Fibroblast of the conjunctiva (primary cell): ENCODE results near the gene SIT1.

Experiments used
- DNase-seq: peaks from one replicate; pipeline ENCODE4 v3.0.0-alpha.2; 2010; ENCODE audit warnings: low read depth

Gene SIT1

GRCh38 chr9:35650341-35651158 lies at the start of gene SIT1:
SIT1 (minus strand) TSS chr9:35650931; CDS start chr9:35650853, 78 bp downstream.
- DNase-seq = no peak

GRCh38 chr9:35700031-35700430 lies 49.3 kb upstream of the SIT1 start:
- no peak for DNase-seq

- no peak for DNase-seq
Observed at GRCh38 chr9:35698231-35698630, 47.5 kb upstream of the SIT1 start.

- no peak for DNase-seq
Observed at GRCh38 chr9:35697486-35697885, 46.8 kb upstream of the SIT1 start.

- no peak for DNase-seq
Observed at GRCh38 chr9:35696520-35697215, 45.9 kb upstream of the SIT1 start.

- DNase-seq = no peak
Observed at GRCh38 chr9:35695943-35696401, 45.2 kb upstream of the SIT1 start.

- no peak for DNase-seq
Observed at GRCh38 chr9:35691757-35692301, 41.1 kb upstream of the SIT1 start.

- no peak for DNase-seq
Observed at GRCh38 chr9:35691334-35691650, 40.6 kb upstream of the SIT1 start.

GRCh38 chr9:35690614-35691333 lies 40.0 kb upstream of the SIT1 start:
- peak; percentile 32 for DNase-seq

GRCh38 chr9:35690294-35690613 lies 39.5 kb upstream of the SIT1 start:
- DNase-seq = no peak

- DNase-seq = peak; percentile 65
Observed at GRCh38 chr9:35689542-35690293, 39.0 kb upstream of the SIT1 start, which contains the start of gene TPM2. TPM2 (minus strand) TSS chr9:35689925; CDS start chr9:35689817, 108 bp downstream.

GRCh38 chr9:35688558-35689541 lies 38.1 kb upstream of the SIT1 start:
- DNase-seq = peak; percentile 75

- no peak for DNase-seq
Observed at GRCh38 chr9:35687972-35688557, 37.3 kb upstream of the SIT1 start.

- DNase-seq = no peak
Observed at GRCh38 chr9:35687306-35687705, 36.6 kb upstream of the SIT1 start.

GRCh38 chr9:35686222-35687203 lies 35.8 kb upstream of the SIT1 start:
- peak; percentile 62 for DNase-seq

- no peak for DNase-seq
Observed at GRCh38 chr9:35685506-35685905, 34.8 kb upstream of the SIT1 start.

- DNase-seq = no peak
Observed at GRCh38 chr9:35684921-35685320, 34.2 kb upstream of the SIT1 start.

- DNase-seq = no peak
Observed at GRCh38 chr9:35683323-35683722, 32.6 kb upstream of the SIT1 start.
